Raji (cell line): Measurements from ENCODE around the gene CTSZ.

ENCODE experiments used
- POLR2A ChIP-seq: IDR thresholded peaks from 2 replicates; pipeline ENCODE4 v1.6.1; 2011; ENCODE audit warnings: low read depth, low read length, control low read depth; ENCODE audit not compliant: insufficient read depth

The CTSZ gene

GRCh38 chr20:58996226-58996611 is 10.8 kb downstream of the CTSZ start:
- TF ChIP-seq POLR2A = no peak

GRCh38 chr20:58995461-58996225 is 11.4 kb downstream of the CTSZ start:
- no peak for TF ChIP-seq POLR2A

DNA sequence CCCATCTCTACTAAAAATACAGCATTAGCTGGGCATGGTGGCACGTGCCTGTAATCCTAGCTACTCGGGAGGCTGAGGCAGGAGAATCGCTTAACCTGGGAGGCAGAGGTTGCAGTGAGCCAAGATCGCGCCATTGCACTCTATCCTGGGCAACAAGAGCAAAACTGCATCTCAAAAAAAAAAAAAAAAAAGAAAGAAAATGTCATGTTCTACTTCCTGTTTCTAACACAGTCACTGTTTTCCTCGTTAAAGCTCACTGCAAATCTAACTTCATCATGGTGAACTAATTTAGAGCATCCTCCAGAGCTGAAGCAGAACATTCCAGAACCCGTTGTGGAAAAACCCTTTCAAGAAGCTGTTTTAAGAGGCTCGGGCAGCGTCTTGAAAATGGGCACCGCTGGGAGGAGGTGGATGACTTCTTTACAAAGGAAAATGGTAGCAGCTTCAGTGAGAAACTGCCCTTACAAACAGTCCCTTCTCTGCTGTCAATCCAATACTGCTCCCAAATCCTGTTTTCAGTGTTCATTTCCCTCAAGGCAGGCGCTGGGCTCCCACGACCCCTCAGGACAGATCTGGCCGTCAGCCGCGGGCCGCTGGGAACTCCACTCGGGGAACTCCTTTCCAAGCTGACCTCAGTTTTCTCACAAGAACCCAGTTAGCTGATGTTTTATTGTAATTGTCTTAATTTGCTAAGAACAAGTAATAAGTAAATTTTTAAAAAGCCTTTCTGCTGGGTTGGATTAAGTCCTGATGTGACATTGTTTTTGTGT is 12.5 kb downstream of the CTSZ start:
- TF ChIP-seq POLR2A = no peak

DNA sequence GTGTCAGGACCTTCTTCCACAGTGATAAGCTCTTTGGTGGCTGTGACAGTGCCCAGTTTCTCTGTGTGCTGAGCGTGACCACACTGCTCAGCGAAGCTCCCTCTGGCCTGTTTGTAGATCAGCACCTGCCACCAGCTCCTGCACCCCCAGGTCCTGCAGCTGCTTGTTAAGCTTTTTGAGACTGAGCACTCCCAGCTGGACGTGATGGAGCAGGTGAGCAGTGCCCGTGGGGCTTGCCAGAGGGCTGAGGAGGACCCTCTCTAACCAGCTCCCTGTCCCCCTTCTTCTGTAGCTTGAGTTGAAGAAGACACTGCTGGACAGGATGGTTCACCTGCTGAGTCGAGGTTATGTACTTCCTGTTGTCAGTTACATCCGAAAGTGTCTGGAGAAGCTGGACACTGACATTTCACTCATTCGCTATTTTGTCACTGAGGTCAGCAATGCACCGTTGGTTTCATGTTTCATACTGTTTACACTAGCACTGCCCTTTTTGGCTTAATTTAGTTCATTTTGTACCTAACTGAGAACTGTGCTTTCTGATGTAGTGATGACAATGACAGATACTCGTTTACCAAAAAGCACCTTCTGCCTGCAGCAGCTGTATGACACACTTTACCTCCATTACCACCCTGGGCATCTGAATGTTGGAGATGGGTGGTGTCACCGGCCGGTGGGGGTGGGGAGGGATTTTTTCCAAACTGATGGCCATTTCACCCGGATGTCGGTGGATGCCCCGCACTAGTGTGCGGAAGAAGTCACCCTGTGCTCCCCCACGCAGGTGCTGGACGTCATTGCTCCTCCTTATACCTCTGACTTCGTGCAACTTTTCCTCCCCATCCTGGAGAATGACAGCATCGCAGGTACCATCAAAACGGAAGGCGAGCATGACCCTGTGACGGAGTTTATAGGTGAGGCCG is 13.5 kb downstream of the CTSZ start:
- TF ChIP-seq POLR2A = no peak

DNA sequence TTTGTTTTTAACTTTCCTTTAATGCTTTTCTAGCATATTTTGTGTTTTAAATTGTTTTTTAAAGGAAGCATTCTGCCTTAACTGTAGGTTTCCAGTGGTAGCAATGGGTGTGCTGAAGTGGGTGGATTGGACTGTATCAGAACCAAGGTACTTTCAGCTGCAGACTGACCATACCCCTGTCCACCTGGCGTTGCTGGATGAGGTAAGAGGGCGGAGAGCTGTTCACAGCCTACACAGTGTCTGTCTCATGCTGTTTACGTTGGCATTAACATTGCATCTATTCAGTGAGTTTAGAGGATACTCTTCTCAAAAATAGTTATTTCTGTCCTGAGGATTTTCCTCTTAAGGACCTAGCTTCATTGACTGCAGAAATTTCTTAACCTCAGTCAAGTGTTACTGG is 14.1 kb downstream of the CTSZ start:
- TF ChIP-seq POLR2A = no peak

- no peak for TF ChIP-seq POLR2A
Observed at GRCh38 chr20:58991715-58992114, 15.3 kb downstream of the CTSZ start.

GRCh38 chr20:58990651-58991445 is 16.2 kb downstream of the CTSZ start:
- TF ChIP-seq POLR2A = no peak

DNA sequence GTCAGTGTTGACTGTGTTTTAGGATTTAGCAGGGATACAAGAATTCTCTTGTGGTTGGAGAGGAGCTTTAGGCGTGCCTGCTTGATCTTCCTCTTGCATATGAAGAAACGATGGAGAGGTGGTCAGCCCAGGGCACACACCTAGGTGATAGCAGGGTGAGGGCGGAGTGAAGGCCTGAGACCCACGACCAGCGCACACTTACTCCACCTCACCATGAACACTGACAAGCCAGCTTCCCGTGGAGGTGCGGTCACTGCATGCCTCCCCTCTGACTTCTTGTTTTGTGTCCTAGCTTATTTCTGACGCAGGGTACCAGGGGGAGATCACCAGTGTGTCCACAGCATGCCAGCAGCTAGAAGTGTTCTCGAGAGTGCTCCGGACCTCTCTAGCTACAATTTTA is 17.9 kb downstream of the CTSZ start:
- TF ChIP-seq POLR2A = no peak

- TF ChIP-seq POLR2A = no peak
Observed at GRCh38 chr20:58988565-58988882, 18.5 kb downstream of the CTSZ start.

- no peak for TF ChIP-seq POLR2A
Observed at GRCh38 chr20:58987790-58988564, 19.1 kb downstream of the CTSZ start.

GRCh38 chr20:58986968-58987517 is 20.0 kb downstream of the CTSZ start:
- no peak for TF ChIP-seq POLR2A

GRCh38 chr20:58986286-58986967 is 20.6 kb downstream of the CTSZ start:
- TF ChIP-seq POLR2A = no peak

DNA sequence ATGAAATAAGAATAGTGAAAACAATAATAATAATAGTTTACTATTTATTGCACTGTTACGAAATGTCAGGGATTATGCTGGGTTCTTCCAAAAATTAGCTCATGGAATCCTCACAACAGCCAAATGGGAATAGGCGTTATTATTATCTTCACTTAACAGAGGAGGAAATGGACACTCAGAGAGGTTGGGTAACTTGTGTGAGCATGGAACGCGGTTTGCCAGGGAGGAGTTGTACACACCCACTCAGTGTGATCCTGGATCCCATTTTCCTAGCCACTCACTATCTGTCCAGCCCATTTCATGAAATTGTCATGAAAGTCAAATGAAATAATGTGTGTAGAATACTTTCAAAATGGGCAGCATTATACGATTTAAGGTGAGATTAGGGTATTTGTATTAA is 21.4 kb downstream of the CTSZ start:
- TF ChIP-seq POLR2A = no peak
